Putamen (tissue), 1 donor: ENCODE results near the gene CSRP1.
"Not testable (repeated sequence)": the region's sequence is repeated elsewhere in the genome, so short reads cannot be mapped to it uniquely, and the experiment has no call there.

Experiments
- DNase-seq: peaks from one replicate; pipeline ENCODE4 v3.0.0-alpha.2; 2016; ENCODE audit warnings: low spot score

CSRP1 gene

DNA sequence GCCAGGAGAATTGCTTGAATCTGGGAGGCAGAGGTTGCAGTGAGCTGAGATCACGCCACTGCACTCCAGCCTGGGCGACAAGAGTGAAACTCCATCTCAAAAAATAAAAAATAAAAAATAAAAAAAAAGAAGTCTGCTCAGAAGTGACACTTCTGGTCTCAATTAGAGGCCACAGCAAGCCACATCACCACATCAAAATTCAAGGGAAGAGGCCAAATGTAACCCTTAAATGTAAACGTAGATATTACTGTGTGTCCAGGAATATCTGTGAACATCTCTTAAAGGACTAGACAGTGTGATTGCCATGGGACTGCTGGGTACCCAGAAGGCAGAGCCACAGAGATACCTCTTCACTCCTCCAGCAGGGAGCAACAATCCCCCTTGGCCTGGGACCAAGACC, 28.3 kb downstream of the CSRP1 start:
- not testable (repeated sequence) for DNase-seq

DNA sequence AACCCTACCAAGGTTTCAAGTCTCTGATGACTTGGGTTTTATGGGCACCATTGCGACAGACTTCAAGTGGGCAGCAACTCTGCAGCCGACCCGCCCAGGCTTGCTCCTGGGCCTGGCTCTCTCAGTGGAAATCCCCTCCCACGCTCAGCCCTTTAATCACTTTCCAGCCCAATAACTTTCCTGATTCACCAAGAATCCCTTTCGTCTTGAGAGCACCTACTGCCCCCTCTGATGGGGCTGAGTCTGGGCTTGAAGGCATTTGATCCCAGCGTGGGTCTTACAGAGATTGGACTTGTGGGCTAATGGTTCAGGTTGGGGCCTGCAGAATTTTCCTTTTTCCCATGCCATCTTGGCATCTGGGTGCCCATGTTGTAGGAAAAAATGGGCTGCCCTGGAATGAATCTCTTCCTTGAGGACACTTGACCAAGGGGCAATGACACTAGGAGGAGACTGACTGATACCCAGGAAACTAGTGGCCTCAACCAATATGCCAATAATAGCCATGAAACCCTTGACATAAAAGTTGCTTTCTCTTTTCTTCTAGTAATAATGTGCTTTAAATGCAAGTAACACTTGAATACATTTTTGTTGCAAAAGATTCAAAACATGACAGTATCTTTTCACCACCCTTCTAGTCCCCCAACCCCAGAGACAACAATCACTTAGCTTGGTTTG, 30.1 kb downstream of the CSRP1 start:
- DNase-seq: no peak

DNA sequence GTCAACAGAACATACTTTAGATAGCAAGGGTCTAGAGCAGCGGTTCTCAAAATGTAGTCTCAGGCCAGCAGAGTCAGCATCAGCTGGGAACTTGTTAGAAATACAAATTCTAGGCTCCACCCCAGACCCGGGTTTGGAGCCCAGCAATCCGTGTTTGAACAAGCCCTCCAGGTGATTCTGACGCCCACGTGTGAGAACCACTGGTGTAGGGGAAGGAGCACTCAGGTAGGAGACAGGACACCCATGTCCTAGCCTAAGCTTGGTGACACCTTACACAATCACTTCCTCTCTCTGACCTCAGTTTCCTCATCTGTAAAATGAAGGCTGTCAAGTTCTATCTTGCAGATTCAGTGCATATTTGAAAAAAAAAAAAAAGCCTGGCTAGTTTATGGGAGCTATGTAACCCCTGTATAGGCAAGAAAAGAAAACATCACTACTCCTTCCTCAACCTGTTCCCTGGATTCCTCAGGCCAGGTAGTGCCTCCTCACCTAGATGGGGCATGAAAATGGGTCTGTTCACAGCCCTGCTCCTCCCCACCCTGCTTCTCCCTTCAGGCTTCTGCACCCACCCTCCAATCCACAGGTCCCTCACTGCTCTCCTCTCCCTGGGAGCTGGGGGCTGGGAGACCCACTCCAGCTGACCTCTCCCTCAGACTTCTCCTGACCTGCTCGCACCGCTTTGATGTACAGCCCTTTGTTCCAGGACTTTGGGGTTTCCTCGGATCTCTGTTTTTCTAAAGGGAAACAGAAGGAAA, 30.8 kb downstream of the CSRP1 start:
- no peak for DNase-seq

DNA sequence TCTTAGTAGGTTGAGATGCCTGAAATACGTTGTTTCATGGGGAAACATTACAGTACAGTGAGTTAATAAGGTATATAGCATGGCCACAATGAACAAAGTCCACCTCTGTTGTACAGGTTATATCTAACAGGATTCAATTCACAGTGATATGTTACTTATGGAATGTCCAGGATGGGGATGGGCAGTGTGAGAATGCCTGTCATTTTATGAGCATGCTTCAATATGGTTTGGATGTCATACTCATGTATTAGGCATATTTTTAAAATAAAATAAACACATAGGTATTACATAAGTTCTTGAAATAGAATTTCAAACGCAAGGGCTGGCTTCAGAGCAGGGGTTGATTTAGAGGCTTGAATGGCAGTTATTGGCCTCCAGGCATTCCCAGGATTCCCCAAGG, 31.8 kb downstream of the CSRP1 start:
- DNase-seq: no peak

DNA sequence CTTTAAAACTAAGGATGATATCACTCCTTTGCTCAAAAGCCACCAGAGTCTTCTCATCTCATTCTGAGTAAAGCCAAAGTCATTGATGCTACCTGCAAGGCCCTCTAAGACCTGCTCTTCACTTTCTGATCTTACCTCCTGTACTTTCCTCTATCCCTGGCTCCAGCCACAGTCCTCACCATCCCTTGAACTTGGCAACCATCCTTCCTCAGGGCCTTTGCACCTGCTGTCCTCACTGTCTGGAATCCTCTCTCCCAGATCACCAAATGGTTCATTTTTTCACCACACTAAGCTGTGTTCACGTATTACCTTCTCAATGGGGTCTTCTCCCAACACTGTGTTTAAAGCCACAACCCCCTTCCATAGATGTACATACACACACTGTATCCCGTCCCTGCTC, 33.6 kb downstream of the CSRP1 start:
- DNase-seq: no peak

DNA sequence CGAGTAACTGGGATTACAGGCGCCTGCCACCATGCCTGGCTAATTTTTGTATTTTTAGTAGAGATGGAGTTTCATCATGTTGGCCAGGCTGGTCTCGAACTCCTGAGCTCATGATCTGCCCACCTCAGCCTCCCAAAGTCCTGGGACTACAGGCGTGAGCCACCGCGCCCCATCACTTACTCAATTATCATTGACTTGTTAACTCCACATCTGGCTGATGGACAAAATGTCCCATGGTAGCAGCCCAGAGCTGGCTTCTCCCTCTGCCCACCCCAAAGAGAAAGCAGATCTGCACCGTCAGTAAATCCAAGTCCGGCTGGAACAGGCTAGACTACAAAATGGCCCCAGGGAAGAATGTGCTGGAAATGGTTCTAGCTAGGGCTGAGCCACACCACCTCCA, 34.6 kb downstream of the CSRP1 start:
- DNase-seq: not testable (repeated sequence)

DNA sequence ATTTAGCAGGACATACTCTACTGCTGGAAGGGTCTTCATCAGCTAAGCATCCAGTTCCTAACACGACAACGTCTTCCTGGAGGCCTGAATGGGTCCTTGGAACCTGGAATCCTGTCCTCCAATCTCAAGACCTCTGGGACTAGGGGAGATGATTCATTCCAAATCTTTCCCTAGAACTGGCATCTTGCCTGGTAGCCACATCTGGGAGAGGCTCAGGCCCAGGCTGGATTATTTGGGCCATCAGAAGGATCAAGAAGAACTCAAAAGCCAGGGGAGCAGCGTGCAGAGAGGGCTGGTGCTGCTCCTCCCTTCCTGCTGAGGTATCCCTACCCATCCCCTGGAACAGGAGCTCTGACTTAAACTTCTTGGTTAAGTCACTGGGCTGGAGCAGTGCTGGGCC, 35.2 kb downstream of the CSRP1 start:
- no peak for DNase-seq

DNA sequence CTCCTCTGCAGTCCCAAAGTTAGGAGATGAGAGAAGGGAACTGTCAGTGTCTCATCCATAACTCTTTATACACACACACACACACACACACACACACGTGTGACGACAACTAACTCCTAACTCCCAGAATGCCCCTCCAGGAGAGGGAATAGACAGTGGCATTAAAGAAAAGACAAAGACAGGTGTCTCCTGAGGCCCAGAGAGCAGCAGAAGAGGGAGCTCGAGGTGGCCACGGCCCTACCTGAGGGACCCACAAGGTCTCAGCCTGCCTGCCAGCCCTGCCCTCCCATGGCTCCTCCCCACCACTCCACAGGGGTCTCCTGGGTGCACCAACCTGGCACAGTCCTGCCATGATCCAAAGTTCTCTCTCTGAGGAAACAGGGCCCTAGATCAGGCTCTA, 36.3 kb downstream of the CSRP1 start:
- no peak for DNase-seq

DNA sequence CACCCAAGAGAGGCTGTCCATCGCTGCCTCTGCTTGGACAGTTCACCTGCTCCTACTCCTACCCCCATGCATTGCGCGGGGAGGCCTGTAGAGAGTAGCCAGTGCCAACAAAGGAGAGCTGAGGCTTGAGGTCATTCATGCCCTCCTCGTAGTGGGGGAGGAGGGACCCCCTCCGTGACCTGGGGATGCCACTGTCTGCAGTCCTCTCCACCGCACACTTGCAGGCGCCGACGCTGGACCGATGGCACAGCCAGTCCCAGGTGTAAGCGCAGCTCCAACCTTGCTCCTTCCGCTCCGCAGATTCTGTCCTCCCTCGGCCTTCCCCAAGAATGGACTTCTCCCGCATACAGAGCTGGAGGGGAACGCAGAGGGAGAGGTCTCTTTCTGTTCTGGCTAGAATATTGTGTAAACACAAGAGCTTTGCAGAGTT, 37.3 kb downstream of the CSRP1 start:
- DNase-seq: no peak

DNA sequence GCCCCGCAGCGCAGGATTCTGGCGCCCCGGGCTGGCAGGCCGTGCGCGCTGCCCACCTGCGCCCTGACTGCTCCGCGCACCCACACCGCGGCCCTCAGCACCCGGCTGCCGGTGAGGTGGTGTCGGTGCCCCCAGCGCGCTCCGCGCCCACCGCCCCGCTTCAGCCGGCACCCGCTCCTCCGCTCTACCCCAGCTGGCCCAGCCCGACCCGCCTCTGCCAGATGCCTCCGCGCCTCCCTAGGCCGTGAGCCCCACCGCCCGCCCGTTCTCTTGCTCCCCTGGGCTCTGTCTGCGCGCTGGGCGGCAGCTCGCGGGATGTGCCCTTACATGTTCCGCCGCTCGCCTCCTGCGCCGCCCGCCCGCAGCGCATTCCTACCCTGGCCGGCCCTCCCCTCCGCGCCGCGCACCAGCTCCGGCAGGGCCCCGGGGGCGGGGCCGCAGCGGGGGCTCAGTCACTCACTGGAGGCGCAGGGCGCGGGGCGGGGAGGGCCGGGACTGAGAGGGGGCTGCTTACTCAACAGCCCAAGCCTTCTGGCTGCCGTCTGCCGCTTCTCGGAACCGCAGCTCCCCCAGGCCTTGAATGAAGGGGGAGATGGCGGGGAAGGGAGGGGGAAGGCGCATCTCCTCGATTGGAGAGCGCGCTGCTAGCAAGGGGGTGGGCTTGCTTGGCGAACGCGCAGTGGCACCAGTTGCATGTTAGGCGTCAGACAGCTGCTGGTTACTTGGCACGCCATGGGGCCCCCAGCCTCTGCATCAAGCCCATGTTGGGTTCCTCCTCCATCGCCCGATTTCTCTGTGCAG, 37.9 kb downstream of the CSRP1 start, which contains the start of gene PHLDA3:
Gene PHLDA3 (minus strand): TSS at position 345 of the 801 bp plus-strand sequence. CDS start 402 bp downstream, outside the sequence.
- peak; percentile 88 for DNase-seq

DNA sequence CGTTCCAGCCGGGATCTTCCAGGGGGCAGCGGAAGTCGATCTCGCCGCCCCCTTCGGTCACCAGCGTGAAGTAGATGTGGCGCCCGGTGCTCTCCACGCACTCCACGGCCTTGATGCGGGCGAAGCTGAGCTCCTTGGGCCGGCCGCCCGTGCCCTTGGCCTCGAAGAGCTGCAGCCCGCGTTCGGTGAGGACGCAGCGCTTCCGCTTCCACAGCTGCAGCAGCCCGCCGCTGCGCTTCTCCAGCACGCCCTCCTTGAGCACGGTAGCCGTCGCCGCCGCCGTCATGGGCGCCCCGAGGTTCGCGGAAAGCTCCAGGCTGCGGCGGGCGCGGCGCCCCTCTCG, 38.5 kb downstream of the CSRP1 start:
- no peak for DNase-seq

DNA sequence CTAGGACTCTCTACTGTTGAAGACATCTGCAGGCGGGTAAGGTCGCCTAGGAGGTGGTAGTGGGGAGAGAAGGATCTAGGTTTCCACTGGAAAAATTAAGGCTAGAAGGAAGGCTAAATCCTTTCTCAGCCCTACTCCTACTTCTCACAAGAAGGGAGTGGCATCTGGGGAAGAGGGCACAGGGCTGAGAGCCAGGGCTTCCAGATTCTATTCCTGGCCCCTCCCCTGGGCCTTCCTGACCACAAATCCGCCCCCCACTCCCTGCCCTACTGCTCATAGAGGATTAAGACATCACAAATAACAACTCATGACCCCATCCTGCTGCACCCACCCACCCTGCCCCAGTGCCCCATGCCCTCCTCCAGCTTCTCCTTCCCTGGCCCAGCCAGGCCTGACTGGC, 40.4 kb downstream of the CSRP1 start:
- no peak for DNase-seq

DNA sequence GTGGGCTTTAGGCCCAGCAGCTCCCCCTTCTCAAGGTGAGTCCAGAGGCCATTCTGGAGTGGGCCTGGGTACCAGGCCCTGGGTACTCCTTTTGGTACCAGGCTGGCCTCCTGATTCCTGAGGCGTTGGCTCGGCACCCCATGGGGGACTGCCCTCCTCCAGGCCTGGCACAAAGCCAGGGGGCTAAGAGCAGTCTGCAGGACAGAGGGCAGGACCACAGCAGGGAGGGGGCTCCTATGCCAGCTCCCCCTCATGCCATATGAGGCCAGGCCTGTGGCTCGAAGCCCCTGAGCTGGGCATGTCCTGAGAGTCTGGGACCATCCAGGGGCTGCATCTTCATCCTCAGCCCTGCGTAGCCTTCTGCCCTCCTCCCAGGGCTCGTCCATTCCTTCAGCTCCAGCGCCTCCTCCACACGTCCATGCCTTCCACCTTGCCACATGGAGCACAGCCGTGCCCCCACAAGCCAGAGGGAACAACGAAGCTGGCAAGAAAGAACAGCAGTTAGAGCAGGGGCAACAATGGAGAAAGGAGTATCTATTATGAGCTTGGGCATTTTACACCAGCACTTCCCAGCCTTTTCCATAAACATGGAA, 41.1 kb downstream of the CSRP1 start:
- DNase-seq: no peak

DNA sequence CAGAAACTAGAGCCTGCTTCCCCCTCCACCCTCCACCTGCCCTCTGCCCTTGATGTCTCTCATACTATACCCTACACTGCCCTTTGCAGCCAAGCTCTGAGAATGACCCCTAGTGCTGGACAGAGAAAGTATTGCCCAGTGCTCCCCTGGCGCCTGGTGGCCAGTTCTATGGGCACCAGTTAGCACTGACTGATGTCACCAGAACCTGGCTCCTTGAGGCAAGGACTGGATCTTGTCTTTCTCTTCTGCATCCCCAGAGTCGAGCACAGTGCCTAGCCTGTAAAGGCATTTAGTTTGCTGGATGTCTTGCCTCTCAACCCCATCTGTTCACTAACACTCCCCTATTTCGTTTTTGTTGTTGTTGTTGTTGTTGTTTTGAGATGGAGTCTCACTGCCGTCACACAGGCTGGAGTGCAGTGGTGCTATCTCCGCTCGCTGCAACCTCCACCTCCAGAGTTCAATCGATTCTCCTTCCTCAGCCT, 43.8 kb downstream of the CSRP1 start:
- DNase-seq: peak; percentile 82

DNA sequence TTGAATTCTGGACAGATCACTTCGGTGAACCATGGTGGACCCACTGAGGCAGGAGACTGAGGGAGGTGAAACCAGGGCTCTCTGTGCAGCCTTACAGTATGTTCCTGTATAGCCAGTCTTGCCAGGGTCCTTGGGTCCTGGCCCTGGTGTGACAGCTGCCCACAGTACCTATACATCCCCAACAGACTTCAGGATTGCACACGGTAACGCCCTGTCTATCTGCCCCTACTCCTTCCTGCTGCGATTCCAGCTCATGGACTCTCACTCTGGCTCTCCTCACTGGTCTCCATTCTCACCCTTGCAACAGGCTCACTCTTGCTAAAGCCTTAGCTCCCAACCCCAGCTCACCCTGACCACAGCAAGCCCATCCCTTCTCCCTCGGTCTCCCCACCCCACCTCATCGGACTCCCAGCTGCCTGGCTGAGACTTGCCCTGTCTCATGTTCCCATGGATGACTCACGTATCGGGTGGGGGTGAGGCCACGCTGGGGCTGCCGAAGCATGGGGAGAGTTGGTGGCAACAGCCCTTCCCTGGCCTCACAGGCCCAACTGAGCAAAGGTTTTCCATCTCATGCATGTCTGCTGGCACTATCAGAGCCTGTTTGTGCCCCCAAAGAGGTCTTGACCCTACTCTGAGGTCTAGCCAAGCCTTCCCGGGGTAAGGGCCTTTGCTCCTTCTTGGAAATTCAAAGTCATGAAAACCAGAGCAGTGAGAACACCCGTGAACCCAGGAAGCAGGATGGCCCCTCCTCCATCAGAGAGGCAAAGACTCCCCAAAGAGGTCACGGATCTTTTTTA, 45.1 kb downstream of the CSRP1 start:
- DNase-seq: peak; percentile 71

DNA sequence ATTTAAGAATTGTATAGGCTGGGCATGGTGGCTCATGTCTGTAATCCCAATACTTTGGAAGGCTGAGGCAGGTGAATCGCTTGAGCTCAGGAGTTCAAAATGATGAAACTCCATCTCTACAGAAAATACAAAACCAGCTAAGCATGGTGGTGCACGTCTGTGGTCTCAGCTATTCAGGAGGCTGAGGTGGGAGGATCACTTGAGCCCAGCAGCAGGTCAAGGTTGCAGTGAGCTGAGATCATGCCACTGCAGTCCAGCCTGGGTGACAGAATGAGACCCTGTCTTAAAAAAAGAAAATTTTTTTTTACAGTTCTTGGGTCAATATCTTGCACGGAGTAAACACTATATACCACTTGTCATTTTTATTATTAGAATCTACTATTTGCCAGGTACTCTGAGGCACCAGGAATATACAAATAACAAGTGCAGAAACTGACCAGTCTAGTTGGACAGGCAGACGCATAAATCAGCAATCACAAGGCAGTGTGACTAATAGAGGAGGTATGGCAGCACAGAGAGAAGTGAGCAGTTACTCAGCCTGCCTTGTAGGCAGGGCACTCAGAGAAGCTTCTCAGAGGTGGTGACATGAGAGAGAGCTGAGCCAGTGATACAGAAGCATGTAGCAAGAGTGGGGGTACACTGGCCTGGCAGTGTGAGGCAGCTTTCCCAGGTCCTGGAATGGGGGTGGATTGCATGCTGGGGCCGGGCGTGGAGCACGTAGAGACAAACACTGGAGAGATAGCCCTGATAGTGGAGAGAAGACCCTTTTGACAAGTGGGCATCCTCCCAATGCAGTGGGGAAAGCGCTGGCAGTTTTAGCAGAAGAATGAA, 45.9 kb downstream of the CSRP1 start:
- DNase-seq: no peak

DNA sequence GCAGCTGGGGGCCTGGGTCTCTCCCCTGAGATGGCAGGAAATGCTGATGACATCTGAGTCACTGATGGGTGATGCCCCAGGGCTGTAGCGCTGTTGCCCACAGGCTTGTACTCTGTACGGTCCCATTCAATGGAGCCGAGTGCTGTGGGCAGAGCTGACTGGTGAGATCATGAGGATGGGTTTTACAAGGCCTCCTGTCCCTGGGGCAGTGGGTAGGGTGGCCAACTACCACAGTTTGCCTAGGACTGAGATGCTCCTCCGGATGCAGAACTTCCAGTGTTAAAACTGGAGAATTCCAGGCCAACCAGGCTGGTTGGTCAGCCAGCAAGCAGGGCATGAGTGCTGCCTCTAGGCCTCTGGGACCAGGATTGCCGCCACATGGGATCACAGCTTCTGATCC, 47.1 kb downstream of the CSRP1 start:
- no peak for DNase-seq

DNA sequence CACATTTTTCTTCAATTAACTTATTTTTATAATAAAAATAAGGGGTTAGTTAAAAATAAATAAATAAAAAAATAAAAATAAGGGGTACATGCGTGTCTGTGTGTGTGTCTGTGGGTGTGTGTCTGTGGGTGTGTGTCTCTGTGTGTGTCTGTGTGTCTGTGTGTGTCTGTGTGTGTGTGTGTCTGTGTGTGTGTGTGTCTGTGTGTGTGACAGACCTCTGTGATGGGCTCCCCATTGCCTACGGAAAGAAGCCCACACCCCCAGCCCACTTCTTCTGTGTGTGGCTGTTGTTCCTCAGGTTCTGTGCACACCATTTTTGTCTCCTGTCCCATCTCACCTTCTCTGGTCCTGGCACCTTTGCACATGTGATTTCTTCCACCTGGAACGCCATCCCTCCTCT, 47.9 kb downstream of the CSRP1 start:
- no peak for DNase-seq

DNA sequence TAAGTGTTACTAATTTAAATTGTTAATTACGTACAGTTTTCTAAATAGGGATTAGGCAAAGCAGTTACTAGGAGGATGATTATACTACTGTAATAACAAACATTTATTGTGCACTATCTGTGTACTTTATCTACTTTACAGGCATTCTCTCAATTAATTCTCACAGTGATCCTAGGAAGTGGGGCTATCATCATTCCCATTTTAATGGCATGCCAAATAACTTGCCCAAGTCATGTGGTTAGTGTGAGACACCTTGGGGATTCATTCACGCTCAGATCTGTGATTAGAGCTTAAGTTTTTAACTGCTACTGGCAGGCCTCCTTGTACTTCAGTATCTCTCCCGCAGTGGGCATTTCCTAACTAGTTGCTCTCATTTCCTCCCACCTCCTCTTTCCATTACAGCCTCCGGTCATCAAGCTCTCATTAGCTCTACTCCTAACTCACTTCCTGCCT, 49.4 kb downstream of the CSRP1 start:
- DNase-seq: no peak

DNA sequence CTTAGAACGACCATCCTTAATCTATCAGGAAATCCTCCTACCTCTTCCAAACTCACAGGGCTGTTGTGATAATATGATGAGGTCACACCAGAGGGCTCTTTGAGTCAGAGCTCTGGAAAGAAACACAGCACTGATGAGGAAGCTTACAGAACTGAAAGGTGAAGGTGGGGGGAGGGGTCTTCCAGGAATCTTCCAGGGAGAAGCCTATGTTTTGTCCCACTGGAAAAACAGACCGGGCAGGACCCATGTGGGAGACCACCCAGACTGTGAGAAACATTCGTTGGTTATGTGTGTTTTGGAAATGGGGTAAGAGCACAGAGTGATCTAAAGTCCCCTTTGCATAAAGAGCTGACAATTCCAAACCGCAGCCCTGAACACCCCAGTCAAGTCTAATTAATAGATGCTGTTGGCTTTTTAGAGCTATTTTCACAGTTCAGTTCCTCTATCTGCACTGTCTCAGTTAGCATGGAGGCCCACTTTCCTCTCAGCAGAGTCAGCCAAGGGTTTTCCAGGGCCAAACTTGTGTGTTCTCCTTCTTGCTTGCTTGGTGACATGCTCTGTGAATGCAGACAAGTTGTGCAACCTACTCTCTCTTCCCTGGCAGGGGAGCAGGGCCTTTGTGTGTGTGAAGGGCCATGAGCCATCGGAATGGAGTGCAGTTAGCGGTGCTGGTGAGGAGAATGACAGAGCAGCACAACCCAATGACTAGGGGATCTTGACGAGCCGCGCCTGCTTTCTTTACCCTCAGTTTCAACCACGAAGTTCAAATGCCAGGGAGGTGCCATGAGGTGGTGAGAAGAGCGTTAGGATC, 50.2 kb downstream of the CSRP1 start:
- DNase-seq: no peak
